Measurements from ENCODE around the gene IFITM2.
"Not testable (repeated sequence)": the region's sequence is repeated elsewhere in the genome, so short reads cannot be mapped to it uniquely, and the experiment has no call there.

Gene IFITM2

GRCh38 chr11:325796-326591 is 18.4 kb downstream of the IFITM2 start:
- no peak for DNase-seq (ENCODE audit: low spot score)

GRCh38 chr11:326592-326841 is 18.9 kb downstream of the IFITM2 start:
- no peak for DNase-seq (ENCODE audit: low spot score)

- DNase-seq (ENCODE audit: low spot score) = no peak
These were observed 19.4 kb downstream of the IFITM2 start for GRCh38 chr11:326842-327580.

GRCh38 chr11:327581-327923 is 19.9 kb downstream of the IFITM2 start:
- DNase-seq (ENCODE audit: low spot score) = no peak

GRCh38 chr11:328012-328411 is 20.4 kb downstream of the IFITM2 start:
- DNase-seq (ENCODE audit: low spot score) = no peak

GRCh38 chr11:328516-329100 is 21.0 kb downstream of the IFITM2 start:
- DNase-seq (ENCODE audit: low spot score) = not testable (repeated sequence)

GRCh38 chr11:329886-330253 is 22.3 kb downstream of the IFITM2 start:
- no peak for DNase-seq (ENCODE audit: low spot score)

GRCh38 chr11:330307-330693 is 22.7 kb downstream of the IFITM2 start:
- no peak for DNase-seq (ENCODE audit: low spot score)

GRCh38 chr11:330694-331357 is 23.2 kb downstream of the IFITM2 start:
- no peak for DNase-seq (ENCODE audit: low spot score)

- no peak for DNase-seq (ENCODE audit: low spot score)
These were observed 23.9 kb downstream of the IFITM2 start for GRCh38 chr11:331358-332060.

GRCh38 chr11:332651-333480 is 25.2 kb downstream of the IFITM2 start:
- DNase-seq (ENCODE audit: low spot score) = no peak

GRCh38 chr11:333616-334263 is 26.1 kb downstream of the IFITM2 start:
- DNase-seq (ENCODE audit: low spot score) = not testable (repeated sequence)

GRCh38 chr11:334264-334994 is 26.8 kb downstream of the IFITM2 start:
- no peak for DNase-seq (ENCODE audit: low spot score)

GRCh38 chr11:335779-336658 is 28.4 kb downstream of the IFITM2 start:
- DNase-seq (ENCODE audit: low spot score) = no peak

- no peak for DNase-seq (ENCODE audit: low spot score)
These were observed 29.1 kb downstream of the IFITM2 start for GRCh38 chr11:336659-337198.

- DNase-seq (ENCODE audit: low spot score) = no peak
These were observed 30.1 kb downstream of the IFITM2 start for GRCh38 chr11:337711-338110.

GRCh38 chr11:339963-340362 is 32.3 kb downstream of the IFITM2 start:
- DNase-seq (ENCODE audit: low spot score) = no peak

- DNase-seq (ENCODE audit: low spot score) = no peak
These were observed 33.2 kb downstream of the IFITM2 start for GRCh38 chr11:340539-341512.
